NOMO-1 treated with dmso at 0.1 percent for 144 hours (cell line): Measurements from ENCODE around the gene ANO6.

Experiments
- DNase-seq: peaks from one replicate; lab custom pipeline; 2025; ENCODE audit not compliant: unreplicated experiment; lab: John Stamatoyannopoulos, UW

The ANO6 gene

DNA sequence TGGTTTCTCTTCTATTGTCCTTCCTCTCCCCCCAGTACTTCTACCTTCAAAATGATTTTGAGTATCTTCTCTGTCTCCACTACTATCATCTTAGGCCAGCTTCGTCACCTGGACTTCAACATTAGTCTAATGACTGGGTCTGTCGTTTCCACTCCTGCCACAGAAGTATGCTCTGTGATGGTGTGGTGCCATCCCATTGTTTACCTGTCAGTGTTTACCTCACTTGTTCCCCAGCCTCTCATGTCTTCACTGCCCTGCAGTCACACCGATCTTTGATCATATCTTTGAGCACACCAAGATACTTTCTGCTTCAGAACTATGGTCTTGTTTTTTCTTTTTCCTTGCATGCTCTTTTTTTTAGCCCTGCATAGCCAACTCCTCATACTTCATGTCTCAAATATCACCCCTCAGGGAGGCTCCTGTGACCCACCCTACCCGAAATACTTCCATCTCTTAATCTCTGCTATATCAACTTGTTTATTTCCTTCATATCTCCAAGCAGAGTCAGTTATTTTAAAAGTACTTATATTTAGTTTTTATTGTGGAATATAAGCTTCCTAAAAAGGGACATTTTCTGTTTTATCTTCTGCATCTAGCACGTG lies 60.4 kb downstream of the ANO6 start:
- DNase-seq, result no peak

DNA sequence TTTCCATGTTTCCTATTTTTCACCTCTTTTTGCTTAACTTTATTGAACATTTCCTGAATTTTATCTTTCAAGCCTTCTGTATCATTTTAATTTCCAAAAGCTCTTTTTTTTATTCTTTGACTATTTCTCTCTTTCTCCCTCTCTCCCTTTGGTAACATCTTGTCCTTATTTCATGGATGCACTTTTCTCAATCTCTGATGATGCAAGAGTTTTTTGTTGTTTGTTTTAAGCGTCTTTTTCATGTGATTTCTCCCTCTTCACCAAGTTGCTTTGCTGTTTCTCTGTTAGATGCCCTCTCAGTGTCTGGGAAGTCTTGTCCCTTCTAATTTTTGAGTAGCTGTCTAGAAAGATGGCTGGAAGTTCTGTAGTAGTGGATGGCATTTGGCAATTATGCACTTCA lies 62.6 kb downstream of the ANO6 start:
- DNase-seq, result no peak

DNA sequence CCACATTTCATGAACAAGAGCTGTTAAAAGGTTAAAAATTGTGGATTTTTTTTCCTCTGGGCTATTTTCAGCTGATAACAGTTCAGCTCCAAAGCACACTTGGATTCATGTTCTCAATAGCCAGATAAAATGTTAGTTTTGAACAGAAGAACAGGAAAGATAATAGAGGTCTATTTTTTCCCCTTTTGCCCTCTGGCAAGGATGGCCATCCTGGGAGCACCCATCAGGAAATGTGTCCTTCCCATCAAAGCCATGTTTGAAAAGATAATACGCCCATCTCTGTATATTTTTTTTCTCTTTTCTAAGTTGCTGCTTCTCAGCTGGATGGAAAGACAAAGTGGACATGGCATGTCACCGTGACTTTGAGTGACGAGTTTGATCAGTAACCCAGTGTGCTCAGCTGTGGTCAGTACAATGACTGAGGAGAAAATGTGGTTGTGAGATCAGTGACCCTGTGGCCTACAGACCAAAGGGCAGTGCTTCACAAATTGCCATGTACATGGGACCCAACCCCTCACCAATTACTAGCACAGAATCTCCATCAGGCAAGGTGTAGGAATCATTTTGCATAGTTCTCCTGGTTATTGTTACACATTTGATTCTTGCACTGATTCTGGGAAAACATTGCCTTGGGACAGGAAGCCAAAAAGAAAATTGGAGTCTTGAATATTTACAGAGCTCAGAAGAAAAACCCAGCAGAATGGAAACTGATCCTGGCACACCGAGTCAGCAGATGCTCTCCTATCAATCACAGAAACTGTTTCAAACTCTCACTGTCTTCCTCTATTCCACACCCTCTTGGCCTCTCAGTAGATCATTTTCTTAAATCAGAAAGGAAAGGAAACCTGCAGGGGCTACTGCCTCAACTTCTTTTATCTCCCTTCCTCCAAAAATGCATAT lies 64.3 kb downstream of the ANO6 start:
- DNase-seq, result no peak

DNA sequence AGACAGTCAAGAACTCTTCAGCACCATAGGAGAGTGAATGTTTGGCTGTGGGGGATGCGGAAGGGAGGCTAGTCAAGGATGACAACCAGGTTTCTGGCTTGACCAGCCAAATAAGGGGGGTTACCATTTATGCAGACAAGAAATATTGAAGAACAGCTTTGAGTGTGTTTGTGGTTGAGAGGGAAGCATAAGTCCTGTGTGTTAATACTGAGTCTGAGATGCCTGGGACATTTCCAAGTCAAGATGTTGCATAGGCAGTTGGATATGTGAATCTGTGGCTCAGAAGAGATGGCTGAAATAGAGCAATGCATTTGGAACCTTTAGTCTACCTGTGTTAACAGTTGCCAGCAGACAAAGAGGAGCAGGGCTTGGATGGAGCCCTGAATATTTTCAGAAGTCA lies 66.1 kb downstream of the ANO6 start:
- DNase-seq, result no peak

DNA sequence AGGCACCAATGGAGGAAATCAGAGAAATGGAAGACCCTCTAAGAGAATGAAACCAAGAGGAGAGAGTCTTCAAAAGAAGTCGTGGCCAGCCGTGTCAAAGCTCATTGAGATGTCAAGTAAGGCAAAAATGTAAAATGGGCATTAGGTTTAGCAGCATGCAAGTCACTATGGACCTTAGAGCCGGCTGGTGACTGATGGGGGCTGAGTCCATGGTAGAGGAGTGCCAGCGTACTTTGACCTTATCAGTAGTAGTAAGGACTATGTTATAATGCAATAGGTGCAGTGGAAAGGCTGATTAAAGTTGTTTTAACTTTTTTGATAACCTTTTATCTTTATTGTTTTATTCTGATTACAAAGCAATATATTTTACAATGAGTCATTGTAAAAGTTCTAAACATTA lies 66.5 kb downstream of the ANO6 start:
- no peak for DNase-seq

DNA sequence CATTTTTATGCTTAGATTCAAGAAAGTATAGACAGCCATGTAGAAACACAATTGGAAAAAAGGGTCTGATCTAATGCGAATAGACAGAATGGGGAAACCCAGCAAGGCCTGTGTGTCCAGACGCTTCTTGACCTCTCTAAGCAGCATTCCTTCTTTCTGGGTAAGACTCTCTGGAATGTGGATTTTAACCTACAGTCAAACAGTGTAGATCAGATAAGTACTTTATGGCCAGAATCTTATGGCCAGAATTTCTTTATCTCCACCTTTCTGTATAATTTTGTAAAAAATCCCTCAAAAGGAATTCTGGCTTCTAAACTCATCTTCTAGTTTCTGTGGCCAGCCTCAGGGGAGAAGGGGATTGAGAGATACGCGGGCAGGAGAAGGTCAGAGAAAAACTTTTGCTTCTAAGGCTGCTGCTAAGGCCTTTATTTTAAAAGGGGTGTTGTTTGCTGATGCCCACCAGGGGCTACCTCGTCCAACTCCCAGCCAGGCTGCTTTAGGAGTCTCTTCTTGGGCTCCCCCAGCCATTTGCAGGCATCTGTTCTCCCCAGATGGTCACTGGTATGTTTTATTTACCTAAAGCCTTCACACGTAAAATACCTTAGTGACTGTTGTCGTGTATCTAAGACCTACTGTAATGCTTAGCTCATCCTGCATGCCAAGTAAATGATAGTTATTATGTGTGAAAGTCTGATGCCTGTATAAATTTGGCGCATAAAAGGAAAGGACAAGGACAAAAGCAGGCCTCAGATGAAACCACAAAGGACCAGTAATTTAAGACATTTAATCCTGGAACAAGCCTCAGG lies 68.4 kb downstream of the ANO6 start:
- no peak for DNase-seq

DNA sequence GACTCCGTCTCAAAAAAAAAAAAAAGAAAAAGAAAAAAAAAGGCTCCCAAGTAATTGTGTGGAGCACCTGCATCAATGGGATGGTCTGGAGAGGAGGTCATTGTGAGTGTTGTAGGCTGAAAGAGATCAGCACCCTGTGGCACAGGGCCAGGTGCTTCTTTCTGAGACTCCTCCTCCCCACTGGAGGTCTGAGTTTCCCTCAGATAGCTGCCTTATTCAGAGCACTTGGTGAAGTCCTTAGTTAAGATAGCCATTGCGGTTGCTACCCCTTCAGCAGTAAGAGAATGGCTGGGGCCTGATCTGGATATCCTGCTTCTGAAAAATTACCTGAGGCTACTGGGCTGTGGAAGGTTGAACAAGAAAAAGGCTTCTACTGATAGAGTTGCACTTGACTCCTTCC lies 69.8 kb downstream of the ANO6 start:
- DNase-seq, result no peak

DNA sequence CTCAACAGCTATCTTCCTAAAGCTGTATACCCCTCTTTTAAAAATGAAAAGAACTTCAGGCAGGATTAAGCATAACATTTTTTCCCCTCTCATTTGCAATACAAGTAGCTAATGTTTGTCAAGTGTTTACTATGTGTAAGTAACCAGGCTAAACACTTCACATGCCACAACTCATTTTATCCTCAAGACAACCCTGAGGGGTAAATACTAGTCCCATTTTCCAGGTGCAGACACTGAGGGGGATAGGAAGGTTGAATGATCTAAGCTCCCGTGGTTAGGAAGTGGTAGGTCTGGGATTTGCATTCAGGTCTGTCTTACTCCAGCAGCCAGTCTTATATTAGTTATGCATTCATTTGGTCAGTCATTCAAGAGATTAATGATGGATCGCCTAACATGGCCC lies 70.7 kb downstream of the ANO6 start:
- DNase-seq, result no peak

DNA sequence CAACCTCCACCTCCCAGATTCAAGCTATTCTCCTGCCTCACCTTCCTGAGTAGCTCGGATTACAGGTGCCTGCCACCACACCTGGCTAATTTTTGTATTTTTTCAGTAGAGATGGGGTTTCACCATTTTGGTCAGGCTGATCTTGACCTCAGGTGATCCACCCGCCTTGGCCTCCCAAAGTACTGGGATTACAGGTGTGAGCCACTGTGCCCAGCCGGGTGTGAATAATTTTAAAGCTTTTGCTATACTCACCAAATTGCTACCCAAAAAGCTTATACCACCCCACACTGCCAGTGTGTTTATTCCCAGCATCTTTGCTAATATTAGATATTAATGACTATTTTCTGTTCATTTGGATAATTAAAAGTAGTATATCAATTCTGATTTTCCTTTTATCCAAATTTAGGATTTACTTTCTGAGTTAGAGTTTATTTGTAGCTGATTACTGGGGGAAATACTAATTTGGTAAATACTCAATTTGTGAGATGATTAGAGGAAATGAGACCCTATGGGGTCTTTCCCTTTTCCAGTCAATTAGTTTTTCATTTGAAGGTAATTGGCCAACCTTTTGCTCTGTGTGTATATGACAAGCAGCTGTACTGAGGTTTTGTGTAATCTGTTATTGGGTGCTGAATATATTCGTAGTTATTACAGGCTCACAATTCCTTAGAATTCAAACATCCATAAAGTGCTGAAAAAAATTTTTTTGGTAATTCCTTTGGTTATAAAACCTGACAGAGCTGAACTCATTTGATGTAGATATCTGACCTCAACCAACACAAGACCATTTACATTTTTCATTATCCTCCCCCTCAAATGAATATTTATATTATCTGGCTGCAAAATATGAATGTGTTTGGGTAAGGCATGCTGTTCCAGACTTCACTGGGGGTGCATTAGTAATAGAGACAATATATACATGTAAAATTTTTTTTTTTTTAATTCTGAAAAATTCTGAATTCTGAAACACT lies 73.6 kb downstream of the ANO6 start:
- DNase-seq, result no peak

DNA sequence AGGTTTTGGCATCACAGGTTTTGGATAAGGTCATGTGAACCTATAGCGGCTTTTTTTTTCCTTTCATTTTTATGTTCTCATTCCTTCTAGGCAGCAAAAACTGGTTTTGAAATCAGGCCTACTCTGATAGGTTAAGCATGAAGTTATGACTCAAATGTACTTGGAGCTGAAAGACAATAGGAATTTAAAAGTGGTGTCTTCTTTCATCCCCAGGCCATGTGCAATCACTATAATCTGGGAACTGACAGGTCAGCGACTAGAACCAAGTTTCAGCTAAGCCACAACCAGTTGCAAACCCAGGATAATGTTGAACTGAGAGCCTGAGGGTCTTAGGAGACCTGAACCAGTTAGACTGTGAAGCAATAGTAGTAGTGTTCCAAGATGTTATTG lies 74.3 kb downstream of the ANO6 start:
- no peak for DNase-seq

DNA sequence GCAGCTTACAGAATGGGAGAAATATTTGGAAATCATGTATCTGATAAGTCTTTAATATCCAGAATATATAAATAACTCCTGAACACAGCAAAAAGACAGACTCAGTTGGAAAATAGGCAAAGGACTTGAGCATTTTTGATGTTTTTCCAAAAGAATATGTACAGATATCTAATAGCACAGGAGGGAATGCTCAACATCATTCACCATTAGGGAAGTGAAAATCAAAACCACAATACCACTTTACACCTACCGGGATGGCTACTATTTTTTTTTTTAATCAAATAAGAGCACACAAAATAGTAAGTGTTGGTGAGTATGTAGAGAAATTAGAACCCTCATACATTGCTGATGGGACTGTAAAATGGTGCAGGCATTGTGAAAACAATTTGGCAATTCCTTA lies 75.6 kb downstream of the ANO6 start:
- DNase-seq, result no peak

DNA sequence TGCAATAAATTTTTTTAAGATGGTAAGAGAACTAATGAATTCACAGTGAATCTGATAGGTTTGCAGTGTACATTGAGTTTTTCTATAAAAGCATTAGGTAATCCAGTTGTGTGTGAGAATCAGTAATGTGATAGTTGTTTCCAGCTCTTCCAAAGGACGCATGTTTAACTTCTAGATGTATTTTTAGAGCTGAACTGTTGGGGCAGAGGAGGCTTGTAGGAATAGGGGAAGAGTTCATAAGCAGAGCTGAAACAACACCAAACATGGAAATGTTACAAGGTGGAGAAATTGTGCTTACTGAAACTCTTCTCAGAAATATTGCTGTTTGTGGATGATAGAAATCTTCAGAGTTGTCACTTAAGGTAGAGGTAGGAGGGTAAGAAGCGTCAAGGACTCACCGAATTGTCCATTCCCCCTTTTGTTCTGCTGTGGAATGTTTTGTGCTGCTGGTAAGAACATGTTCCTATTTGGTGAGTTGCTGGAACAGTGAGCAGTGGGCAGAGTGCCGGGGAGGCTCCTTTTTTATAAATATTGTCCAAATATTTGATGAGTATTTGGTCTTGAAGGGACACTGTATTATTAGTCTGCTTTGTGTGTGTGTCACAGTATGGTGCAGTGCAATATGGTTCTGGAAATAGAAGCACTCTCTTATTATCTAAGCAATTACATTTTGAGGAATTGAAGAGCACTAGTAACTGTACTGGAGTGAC lies 76.7 kb downstream of the ANO6 start:
- DNase-seq, result no peak

DNA sequence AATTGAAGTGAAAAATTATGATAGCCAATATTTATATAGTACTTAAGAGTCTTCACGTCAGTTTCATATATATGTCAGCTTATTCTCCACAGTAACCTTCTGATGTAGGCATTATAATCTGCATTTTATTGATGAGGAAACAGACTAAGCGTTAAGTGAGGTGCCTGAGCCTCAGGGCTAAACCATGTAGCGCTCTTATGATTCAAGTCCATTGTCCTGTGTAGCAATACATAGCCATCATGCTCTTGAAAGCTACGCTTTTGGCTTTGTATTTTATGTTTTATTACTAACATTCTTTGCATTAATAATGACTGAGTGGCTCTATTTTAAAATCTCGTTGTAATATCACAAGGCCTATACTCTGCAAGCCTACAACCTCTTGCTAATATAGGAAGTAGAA lies 79.0 kb downstream of the ANO6 start:
- DNase-seq, result no peak

DNA sequence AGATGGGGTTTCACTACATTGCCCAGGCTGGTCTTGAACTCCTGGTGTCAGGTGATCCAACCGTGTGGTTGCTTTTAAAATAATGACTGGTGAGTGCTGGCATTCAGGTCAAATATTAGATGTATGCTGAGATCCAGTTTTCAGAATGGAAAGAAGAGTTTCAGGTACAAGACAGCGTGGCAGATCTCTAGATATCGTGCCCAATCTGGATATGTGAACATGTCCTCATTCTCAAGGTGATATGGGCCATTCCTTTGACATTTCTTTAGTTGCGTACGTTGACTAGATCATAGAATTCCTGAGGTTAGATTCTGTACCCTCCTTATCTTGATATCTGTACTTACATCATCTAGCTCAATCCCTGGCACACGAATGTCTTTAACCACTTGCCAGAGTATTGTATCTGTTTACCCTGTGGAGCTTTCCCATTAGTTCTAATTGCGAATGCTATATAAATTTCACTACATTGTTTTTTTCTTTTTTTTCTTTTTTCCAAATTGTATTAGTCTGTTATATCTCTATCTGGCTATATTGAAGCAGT lies 80.2 kb downstream of the ANO6 start:
- DNase-seq, result no peak

DNA sequence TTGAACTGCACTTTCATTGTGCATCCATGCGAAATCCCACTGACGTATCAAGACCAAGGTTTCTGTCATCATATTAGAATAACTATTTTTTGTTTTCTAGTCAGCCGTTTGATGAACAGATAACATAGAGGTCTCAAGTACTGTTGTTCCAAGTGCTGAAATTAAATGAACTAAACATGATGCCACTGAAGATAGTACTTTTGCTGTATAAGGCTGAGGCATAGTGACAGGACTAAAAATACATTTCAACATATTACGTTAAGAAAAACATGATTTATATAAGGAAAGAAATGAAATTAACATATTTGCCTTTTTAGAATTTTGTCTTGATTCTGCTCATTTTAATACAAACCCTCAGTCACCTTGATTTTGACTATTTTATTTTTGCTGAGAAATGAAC lies 82.2 kb downstream of the ANO6 start:
- DNase-seq, result no peak

DNA sequence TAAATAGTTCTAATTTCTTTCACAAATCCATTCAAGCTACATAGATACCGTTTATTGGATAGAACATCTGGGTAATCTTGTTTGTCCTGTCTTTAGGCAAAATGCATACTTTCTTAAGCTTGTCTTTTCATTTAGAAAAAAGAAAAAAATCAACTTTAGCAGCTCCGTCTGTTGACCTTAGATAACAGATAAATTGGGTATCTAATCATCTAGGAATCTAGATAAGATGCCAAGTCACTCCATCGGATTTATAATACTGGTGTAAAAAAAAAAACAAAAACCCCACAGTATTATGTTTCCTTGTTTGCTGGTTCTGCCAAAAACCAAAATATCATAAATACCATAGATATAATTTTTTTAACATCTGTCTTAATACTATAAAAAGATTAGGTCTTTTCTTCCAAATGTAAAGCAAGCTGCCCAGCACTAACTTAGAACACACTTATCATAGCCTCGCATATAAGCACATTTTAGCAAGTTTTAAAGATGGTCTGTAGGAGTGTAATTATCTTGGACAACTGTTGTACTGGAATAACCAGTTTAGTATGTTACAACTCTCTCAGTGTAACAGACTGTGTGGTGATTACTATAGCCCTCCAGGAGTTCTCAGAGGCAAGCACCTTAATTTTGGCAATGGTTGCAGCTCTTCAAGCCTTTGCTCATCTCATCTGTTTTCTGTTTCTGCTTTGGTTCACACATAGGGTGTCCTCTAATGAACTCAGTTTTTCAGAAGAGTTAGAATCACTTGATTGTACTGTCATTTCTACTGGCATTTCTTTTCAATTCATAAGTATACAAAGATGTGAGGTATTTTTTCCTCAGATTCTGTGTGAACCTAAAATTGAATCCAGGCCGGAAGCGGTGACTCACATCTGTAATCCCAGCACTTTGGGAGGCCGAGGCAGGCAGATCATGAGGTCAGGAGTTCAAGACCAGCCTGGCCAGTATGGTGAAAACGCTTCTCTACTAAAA lies 83.1 kb downstream of the ANO6 start:
- DNase-seq, result no peak

DNA sequence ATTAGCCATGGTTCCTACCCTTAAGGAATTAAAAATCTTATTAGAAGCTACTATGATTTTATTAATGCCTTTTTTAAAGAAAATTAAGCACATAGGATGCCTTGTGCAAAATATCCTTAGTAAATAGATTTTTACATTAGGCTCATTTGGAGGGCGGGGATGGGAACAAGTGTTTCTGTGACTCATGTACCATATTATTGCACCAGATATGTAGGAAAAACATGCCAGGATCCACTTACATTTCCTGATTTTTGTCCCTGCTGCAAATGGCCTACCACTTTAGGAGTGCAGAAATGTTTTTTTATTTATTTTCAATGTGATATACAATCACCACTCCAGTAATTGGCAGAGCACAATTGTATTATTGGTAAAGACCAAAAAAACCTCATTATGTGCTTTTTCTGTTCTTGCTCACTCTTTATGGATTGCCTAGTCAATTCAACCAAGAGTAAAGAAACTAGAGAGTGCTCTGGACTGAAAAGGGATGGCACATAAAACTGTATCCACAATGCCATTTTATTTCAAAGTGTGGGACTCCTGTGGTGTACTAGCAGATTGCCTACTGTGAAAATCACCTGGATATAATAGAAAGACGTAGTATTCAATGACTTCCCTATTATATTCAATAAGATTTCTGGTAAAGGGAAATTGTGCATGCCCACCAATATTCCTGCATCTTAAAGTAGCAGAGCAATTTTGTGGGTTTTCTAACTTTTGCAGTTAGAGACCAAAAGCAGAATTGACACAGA lies 86.9 kb downstream of the ANO6 start:
- no peak for DNase-seq

DNA sequence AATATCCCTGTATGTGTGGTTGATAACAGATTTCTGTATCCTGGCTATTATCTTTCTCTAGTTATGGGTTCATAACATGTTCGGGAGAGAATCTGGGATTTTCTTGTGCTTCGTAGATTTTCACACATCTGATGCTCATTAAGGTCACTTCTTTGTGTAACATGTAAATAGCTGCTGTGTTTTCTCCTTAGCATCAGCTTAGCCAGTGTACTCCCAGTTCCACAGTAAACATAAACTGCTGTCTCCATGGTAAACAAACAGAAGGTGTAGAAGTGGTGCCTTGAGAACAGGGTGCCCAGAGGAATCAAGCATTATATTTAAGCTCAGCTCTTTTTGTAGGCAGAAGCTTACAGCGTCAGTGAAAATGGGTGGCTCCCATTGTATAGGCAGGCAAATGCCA lies 88.0 kb downstream of the ANO6 start:
- no peak for DNase-seq
